ENCODE measurements around the gene PRPF19. TPM values are rescaled to one million over a fixed set of nuclear protein-coding genes. Genes with fewer than 3 reads are reported as not detected.

The PRPF19 gene
- total and polyA plus RNA-seq, 2 of the 8 experiments (the other 6 are each of a cell fraction or from before 2014, with no cell fraction given), result 107 to 141 TPM

DNA sequence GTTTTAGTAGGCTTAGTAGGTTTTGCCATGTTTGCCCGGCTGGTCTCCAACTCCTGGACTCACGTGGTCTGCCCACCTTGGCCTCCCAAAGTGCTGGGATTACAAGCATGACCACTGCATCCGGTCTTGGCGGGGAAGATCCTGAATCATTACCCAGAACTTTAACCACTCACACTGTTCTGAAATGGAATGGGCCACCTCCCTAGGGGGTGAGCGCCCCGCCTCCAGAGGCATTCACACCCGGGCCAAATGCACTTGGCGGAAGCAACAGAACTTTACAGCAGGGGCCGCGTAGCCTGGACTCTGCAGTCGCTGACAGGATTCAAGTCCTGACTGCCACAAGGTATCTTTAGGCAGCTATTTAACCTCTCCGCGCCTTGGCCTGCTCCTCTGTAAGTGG is 59.1 kb downstream of the PRPF19 start (continued):
- TF ChIP-seq, protein P1, sequence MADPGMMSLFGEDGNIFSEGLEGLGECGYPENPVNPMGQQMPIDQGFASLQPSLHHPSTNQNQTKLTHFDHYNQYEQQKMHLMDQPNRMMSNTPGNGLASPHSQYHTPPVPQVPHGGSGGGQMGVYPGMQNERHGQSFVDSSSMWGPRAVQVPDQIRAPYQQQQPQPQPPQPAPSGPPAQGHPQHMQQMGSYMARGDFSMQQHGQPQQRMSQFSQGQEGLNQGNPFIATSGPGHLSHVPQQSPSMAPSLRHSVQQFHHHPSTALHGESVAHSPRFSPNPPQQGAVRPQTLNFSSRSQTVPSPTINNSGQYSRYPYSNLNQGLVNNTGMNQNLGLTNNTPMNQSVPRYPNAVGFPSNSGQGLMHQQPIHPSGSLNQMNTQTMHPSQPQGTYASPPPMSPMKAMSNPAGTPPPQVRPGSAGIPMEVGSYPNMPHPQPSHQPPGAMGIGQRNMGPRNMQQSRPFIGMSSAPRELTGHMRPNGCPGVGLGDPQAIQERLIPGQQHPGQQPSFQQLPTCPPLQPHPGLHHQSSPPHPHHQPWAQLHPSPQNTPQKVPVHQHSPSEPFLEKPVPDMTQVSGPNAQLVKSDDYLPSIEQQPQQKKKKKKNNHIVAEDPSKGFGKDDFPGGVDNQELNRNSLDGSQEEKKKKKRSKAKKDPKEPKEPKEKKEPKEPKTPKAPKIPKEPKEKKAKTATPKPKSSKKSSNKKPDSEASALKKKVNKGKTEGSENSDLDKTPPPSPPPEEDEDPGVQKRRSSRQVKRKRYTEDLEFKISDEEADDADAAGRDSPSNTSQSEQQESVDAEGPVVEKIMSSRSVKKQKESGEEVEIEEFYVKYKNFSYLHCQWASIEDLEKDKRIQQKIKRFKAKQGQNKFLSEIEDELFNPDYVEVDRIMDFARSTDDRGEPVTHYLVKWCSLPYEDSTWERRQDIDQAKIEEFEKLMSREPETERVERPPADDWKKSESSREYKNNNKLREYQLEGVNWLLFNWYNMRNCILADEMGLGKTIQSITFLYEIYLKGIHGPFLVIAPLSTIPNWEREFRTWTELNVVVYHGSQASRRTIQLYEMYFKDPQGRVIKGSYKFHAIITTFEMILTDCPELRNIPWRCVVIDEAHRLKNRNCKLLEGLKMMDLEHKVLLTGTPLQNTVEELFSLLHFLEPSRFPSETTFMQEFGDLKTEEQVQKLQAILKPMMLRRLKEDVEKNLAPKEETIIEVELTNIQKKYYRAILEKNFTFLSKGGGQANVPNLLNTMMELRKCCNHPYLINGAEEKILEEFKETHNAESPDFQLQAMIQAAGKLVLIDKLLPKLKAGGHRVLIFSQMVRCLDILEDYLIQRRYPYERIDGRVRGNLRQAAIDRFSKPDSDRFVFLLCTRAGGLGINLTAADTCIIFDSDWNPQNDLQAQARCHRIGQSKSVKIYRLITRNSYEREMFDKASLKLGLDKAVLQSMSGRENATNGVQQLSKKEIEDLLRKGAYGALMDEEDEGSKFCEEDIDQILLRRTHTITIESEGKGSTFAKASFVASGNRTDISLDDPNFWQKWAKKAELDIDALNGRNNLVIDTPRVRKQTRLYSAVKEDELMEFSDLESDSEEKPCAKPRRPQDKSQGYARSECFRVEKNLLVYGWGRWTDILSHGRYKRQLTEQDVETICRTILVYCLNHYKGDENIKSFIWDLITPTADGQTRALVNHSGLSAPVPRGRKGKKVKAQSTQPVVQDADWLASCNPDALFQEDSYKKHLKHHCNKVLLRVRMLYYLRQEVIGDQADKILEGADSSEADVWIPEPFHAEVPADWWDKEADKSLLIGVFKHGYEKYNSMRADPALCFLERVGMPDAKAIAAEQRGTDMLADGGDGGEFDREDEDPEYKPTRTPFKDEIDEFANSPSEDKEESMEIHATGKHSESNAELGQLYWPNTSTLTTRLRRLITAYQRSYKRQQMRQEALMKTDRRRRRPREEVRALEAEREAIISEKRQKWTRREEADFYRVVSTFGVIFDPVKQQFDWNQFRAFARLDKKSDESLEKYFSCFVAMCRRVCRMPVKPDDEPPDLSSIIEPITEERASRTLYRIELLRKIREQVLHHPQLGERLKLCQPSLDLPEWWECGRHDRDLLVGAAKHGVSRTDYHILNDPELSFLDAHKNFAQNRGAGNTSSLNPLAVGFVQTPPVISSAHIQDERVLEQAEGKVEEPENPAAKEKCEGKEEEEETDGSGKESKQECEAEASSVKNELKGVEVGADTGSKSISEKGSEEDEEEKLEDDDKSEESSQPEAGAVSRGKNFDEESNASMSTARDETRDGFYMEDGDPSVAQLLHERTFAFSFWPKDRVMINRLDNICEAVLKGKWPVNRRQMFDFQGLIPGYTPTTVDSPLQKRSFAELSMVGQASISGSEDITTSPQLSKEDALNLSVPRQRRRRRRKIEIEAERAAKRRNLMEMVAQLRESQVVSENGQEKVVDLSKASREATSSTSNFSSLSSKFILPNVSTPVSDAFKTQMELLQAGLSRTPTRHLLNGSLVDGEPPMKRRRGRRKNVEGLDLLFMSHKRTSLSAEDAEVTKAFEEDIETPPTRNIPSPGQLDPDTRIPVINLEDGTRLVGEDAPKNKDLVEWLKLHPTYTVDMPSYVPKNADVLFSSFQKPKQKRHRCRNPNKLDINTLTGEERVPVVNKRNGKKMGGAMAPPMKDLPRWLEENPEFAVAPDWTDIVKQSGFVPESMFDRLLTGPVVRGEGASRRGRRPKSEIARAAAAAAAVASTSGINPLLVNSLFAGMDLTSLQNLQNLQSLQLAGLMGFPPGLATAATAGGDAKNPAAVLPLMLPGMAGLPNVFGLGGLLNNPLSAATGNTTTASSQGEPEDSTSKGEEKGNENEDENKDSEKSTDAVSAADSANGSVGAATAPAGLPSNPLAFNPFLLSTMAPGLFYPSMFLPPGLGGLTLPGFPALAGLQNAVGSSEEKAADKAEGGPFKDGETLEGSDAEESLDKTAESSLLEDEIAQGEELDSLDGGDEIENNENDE (IDR thresholded peaks at IDR 0.05; ENCODE audit: insufficient replicate concordance, low read length), result no peak
- TF ChIP-seq RBBP5 (IDR thresholded peaks at IDR 0.05; ENCODE audit: borderline replicate concordance, low read depth, low read length), result no peak
- no peak for TF ChIP-seq JUN (IDR thresholded peaks at IDR 0.05; ENCODE audit: low read depth, low read length)
- TF ChIP-seq PHF8 (conservative IDR thresholded peaks at IDR 0.05; ENCODE audit: low read depth, low read length), result no peak
- no peak for TF ChIP-seq TBP (IDR thresholded peaks at IDR 0.05; ENCODE audit: low read depth, low read length)
- no peak for TF ChIP-seq SIX5 (IDR thresholded peaks at IDR 0.05; ENCODE audit: low read depth, low read length)
